ENCODE data around the gene MYL4. TPM values are rescaled to one million over a fixed set of nuclear protein-coding genes. Genes with fewer than 3 reads are reported as not detected.
"Not testable (repeated sequence)": the region's sequence is repeated elsewhere in the genome, so short reads cannot be mapped to it uniquely, and the experiment has no call there.

Gene MYL4
- total RNA-seq, 1 experiment from 2014 or later: not detected

DNA sequence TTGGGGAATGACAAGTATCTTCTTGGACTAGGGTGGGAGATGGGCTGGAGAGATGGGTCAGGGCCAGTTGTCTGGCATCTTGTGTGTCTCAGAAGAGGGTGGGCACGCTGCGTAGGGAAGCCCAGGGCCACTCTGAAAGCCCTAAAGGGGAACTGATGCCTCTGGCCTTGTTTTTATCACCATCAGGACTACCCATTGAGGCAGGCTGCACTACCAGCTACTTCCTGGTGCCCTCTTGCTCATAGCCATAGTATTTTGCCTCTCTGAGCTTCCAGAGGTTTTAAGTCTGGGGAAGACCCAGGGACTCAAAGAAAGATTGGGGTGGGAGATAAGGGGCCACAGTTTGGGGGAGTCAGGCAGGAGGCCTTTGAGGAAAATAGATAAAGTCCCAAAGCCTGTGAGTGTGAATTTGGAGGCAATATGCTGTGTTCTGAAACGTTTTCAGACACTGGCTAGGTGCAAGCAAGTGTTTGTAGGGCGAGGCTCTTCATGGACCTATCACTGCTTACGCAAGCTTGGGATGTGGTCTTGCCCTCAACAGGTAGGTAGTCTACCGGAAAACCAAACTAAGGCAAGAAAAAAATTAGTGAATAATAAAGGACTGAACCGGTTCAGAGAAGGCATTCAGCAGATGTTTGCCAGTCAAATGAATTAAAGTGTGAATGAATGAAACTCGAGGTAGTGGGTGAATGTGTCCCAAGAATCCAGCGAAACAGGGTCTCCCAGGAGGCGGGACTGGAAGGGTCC, 43.8 kb downstream of the MYL4 start:
- in situ Hi-C loops (cut with HindIII; ENCODE audit: low pct_unique_long_range_greater_than_20kb, low sequenced_read_pairs): no loop called here

DNA sequence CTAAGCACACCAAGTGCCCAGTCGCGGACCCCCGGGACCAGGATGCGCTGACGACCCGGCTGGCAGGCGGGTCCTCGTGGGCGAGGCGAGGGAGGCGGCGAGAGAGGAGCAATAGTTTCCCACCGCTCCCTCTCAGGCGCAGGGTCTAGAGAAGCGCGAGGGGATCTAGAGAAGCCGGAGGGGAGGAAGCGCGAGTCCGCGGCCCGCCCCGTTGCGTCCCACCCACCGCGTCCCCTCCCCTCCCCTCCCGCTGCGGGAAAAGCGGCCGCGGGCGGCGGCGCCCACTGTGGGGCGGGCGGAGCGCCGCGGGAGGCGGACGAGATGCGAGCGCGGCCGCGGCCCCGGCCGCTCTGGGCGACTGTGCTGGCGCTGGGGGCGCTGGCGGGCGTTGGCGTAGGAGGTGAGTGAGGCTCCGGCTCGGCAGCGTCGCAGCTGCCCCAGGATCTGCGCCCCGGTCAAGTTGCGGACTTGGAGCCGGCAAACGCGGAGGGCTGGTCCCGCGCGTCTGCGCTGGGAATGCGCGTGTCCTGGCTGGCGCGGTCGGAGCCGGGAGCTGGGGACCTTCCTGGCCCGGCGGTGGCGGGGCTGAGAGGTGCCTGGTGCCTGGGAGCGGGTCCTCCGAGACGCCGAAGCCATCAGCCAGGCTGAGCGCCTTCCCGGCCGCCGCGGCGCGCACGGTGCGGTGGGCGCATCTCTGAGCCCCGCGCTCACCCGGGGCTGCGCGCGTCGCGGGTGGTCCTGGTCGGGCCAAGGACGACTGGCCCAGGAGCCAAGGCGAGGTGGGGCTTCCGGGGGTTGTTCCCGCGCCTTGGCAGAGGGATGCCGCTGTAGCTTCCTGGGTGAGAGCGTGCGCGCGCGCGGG, 44.6 kb downstream of the MYL4 start, which contains the start of gene ITGB3:
ITGB3 (plus strand) TSS at position 287 of the 862 bp plus-strand sequence; CDS start at position 322, 35 bp downstream.
- peak; percentile 71 for DNase-seq (ENCODE audit: low read depth, low spot score)
- in situ Hi-C loops (cut with HindIII; ENCODE audit: low pct_unique_long_range_greater_than_20kb, low sequenced_read_pairs): no loop called here

More for the DNA sequence above, 43.8 kb downstream of the MYL4 start:
- DNase-seq (ENCODE audit: low read depth, low spot score): no peak

DNA sequence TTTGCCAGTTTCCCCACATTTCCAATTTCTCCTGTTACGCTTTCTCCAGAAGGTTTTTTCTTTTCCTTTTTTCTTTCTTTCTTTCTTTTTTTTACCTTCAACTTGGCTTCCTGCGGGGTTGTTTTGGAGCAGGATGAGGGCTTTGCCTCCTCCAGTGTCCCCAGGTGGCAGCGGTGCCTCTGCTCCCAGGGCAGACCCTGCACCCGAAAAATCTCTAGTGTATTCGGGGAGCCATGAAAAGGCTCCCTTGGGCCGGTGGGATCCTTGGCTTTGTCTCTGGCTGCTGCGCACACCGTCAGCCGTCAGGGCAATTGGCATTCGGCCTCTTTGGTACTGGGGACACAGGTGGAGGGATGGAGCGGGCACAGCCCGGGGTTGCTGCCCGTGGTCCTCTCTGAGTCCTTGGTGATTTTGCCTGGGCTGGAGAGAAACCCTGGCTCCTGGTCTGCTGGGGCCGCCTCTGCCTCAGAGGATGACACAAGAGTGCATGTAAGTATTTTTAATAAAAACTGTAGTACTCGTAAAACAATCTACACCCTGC, 45.3 kb downstream of the MYL4 start:
- no peak for DNase-seq (ENCODE audit: low read depth, low spot score)
- in situ Hi-C loops (cut with HindIII; ENCODE audit: low pct_unique_long_range_greater_than_20kb, low sequenced_read_pairs): no loop called here

DNA sequence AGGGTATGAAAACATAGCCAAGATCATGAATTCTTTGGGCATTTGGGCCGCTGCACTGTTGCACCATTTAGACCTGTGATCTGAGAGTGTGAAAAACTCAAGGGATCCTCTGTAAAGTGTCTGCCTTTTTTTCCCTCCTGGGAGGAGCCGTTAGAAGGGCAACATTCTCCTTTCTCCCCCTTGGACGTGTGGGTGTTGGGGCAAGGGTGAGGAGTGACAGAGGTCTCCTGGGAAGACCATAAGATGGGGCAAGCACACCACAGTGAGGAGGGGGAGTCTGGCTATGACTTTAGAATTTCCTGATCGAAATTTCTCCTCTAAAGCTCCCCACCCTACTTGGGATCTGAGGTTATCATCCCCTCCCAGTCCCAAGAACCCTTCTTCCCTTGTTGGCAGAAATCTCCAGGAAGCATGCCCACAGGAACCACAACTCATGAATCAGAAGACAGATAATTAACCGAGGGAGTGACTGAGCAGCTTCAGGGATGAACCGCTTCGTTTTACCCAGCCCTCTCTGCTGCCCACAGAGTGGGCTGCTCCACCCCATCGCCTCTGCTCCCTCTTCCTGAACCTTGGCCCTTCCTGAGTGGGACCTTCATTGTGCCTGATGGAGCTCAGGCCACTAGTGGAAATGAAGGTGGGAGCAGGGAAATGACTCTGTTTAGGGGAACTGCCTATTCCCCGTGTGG, 48.6 kb downstream of the MYL4 start:
- DNase-seq (ENCODE audit: low read depth, low spot score): peak; percentile 79
- in situ Hi-C loops (cut with HindIII; ENCODE audit: low pct_unique_long_range_greater_than_20kb, low sequenced_read_pairs): no loop called here

DNA sequence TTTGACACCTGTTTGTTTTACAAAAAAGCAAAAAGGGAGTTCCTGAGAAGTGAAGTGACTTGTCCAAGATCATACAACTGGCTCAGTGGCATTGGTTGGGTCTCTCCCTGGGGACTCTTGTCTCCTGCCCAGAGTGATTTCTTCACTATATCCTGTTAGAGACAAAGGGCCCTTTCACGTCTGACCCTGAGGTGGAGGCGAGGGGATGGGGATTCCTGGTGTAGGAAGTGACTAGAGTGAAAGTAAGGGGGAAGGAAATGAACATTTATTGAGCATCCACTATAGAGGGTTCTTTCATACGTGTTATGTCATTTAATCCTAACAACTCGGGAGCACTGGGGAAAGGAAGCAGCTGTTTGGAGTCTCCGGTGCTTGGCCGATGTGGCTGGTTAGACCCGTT, 53.4 kb downstream of the MYL4 start:
- peak; percentile 92 for DNase-seq (ENCODE audit: low read depth, low spot score)
- in situ Hi-C loops (cut with HindIII; ENCODE audit: low pct_unique_long_range_greater_than_20kb, low sequenced_read_pairs): no loop called here

DNA sequence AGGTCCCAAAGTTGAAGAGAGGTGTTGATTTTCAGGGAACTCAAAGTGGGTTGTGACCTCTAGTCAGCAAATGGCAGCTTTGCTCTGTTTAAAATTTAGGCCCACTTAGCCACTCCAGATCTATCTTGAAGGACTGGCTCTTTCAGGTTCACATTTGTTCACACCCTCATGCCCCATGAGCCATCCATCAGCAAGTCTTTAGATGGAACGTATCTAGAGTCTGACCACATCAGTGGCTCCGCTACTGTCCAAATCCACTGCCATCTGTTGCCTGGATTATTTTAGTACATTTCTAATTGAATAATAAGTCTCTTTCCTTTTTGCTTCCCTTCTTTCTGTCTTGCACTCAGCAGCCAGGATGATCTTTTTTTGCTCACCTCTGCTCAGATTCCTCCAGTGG, 55.0 kb downstream of the MYL4 start:
- DNase-seq (ENCODE audit: low read depth, low spot score): no peak
- in situ Hi-C loops (cut with HindIII; ENCODE audit: low pct_unique_long_range_greater_than_20kb, low sequenced_read_pairs): no loop called here

DNA sequence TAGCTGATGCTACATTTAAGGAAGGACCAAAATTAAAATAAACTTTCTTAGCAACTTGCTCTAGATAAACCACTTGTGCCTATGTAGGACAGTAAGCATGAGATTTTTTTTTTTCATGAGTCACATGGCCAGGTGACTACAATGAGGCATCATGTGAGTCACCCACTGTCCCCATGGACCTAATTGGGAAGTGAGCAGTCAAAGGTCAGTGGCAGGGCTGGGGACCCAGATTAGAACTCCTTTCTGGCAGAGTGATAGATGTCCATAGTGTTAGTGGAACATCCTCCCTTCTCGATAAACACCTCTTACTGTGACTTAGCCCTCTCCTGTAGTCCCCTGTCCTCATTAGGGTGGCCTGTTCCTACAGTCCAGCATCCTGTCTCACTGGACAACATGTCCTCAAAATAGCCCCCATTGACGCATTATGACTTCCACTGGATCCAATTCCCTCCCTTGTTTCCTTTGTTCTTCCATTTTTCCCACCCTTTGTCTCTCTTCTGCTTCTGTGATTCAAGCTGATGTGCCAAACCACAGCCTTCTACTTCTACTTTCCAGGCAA, 56.9 kb downstream of the MYL4 start:
- DNase-seq (ENCODE audit: low read depth, low spot score): no peak
- in situ Hi-C loops (cut with HindIII; ENCODE audit: low pct_unique_long_range_greater_than_20kb, low sequenced_read_pairs): no loop called here

DNA sequence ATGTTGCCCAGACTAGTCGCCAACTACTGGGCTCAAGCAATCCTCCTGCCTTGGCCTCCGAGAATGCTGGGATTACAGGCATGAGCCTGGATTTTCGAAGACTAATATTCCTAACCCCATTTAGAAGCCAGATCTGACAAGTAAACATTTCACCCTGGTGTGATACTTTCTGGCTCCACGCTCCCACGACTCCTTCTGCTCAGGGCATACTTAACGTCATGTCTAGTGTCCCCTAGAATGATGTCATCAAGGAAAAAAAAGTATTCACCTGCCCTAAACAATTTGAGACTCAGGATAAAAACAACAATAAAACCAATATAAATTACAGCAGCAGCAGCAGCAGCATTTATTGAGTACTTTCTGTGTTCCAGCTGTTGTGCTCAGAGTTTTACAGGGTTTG, 57.6 kb downstream of the MYL4 start:
- DNase-seq (ENCODE audit: low read depth, low spot score): no peak
- in situ Hi-C loops (cut with HindIII; ENCODE audit: low pct_unique_long_range_greater_than_20kb, low sequenced_read_pairs): no loop called here

DNA sequence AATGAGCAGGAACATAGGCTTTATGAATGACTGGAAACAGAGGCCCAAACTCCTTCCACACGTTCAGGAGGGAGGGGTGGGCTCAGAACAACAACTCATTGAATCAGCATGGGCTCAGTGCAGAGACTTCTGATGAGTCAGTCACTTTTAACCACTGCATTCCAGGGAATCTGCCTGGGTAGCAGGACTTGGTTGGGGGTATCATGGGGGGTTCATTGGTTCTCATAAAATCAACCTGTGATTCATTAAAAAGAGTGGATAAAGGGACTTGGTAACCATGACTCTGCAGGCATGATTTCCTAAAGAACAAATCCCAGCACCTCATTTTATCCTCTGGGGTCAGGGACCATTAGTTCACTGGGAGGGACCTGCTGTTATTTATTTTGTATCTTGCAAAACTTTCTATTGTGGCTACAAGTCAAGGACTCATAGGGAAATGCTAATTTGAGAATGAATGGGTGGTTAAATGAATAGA, 58.2 kb downstream of the MYL4 start:
- in situ Hi-C loops (cut with HindIII; ENCODE audit: low pct_unique_long_range_greater_than_20kb, low sequenced_read_pairs): no loop called here
- no peak for DNase-seq (ENCODE audit: low read depth, low spot score)

DNA sequence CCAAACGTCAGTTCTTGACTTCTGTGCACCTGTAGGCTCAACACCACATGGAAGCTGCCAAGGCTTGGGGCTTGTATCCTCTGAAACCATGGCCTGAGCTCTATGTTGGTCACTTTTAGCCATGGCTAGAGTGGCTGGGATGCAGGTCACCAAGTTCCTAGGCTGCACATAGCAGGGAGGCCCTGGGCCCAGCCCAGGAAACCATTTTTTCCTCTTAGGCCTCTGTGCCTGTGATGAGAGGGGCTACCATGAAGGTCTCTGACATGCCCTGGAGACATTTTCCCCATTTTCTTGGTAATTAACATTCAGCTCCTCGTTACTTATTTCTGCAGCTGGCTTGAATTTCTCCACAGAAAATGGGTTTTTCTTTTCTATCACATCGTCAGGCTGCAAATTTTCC, 59.8 kb downstream of the MYL4 start:
- in situ Hi-C loops (cut with HindIII; ENCODE audit: low pct_unique_long_range_greater_than_20kb, low sequenced_read_pairs); DNase-seq (ENCODE audit: low read depth, low spot score): not testable (repeated sequence)

DNA sequence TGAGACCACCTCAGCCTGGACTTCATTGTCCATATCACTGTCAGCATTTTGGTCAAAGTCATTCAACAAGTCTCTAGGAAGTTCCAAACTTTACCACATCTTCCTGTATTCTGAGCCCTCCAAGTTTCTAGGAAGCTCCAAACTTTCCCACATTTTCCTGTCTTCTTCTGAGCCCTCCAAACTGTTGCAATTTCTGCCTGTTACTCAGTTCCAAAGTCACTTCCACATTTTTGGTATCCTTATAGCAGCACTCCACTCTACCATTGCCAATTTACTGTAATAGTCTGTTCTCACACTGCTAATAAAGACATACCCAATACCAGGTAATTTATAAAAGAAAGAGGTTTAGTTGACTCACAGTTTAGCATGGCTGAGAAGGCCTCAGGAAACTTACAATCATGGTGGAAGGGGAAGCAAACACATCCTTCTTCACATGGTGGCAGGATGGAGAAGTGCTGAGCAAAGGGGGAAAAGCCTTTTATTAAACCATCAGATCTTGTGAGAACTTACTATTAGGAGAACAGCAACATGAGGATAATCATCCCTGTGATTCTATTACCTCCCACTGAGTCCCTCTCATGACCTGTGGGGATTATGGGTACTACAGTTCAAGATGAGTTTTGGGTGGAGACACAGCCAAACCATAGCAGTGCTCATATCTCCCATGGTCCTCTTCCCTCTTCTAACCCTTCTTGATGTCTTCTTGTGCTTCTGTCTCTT, 60.6 kb downstream of the MYL4 start:
- DNase-seq (ENCODE audit: low read depth, low spot score); in situ Hi-C loops (cut with HindIII; ENCODE audit: low pct_unique_long_range_greater_than_20kb, low sequenced_read_pairs): not testable (repeated sequence)

DNA sequence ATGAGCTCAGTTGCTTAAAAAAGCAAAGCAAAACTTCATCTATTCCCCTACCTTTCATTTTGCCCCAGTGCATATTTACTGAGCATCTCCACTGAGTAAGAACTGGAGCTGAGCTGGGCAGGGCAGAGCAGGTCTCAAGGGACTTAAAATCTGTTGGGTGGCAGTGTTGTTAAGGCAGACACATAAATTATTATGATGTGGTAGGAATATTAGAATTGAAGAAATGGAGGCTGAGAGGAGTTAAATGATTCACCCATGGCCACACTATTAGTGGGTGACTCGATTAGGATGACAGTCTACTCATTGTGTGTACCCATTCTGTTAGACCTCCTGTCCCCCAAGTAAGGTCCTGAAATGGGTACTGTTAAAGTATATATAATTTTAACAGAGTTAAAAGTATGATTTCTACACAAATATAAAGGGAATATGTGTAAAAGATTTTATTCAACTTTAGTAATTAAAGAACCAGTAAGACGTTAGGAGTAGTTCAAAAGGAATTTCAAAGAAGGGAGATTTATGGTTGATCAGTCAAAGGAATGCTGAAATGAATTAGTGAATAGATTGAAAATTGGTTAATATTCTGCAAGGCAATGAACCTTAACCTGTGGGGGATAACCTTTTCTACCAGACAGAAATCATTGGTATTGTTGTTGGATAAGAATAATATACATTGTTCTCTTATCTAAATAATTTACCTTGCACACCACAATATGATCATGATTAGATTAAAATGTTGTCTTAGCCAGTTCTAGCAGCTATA, 62.0 kb downstream of the MYL4 start:
- no peak for DNase-seq (ENCODE audit: low read depth, low spot score)
- in situ Hi-C loops (cut with HindIII; ENCODE audit: low pct_unique_long_range_greater_than_20kb, low sequenced_read_pairs): no loop called here

DNA sequence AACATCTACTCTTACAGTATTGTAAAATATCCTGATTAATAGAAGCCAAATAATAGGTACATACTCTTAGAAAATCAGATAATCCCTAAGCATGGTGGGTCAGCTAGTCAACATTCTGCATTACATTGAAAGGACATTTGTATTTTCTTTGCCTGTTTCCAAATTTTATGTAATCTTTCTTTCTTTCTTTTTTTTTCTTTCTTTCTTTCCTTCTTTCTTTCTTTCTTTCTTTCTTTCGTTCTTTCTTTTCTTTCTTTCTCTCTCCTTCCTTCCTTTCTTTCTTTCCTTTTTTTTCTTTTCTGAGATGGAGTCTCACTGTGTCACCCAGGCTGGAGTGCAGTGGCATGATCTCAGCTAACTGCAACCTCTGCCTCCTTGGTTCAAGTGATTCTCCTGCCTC, 63.3 kb downstream of the MYL4 start:
- DNase-seq (ENCODE audit: low read depth, low spot score): no peak
- in situ Hi-C loops (cut with HindIII; ENCODE audit: low pct_unique_long_range_greater_than_20kb, low sequenced_read_pairs): no loop called here

DNA sequence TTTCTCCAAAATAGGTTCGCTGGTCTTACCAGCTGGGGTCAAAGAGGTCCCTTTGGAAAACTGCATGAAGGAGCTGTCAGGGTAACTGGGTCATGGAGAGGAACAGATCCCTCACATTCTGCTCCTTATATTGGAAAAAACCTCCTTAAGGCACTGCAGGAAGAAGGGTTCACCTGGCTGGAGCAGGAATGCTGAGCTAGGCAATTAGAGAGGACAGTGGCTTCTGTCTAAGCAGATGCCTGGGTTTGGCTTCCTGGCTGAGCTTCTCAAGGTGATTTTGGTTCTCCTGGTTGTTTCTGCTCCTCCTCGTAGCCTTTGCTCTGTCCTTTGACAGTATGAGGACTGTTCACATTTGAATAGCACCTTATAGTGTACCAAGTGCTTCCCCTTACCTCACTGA, 64.1 kb downstream of the MYL4 start:
- in situ Hi-C loops (cut with HindIII; ENCODE audit: low pct_unique_long_range_greater_than_20kb, low sequenced_read_pairs): no loop called here
- no peak for DNase-seq (ENCODE audit: low read depth, low spot score)

Data from SK-MEL-5 (cell line).